ENCODE results near the gene DNAJC5G.

Gene DNAJC5G

DNA sequence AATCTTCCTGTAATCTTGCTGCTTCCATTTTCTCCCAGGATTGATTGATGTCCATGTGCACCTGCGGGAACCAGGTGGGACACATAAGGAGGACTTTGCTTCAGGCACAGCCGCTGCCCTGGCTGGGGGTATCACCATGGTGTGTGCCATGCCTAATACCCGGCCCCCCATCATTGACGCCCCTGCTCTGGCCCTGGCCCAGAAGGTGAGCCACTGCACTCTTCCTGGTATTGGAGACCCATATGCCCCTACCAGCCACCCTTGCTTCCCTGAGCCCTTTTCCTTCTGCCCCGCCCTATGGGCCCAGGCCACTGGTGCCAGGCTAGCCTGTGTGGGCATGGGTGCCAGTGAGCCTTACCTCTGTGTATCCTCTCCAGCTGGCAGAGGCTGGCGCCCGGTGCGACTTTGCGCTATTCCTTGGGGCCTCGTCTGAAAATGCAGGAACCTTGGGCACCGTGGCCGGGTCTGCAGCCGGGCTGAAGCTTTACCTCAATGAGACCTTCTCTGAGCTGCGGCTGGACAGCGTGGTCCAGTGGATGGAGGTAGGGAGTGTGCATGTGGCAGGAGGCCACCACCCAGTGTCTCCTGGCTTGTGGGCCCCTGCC is 37.8 kb upstream of the DNAJC5G start:
- no peak for TF ChIP-seq ZFX (IDR thresholded peaks at IDR 0.05)
- TF ChIP-seq, protein P1, sequence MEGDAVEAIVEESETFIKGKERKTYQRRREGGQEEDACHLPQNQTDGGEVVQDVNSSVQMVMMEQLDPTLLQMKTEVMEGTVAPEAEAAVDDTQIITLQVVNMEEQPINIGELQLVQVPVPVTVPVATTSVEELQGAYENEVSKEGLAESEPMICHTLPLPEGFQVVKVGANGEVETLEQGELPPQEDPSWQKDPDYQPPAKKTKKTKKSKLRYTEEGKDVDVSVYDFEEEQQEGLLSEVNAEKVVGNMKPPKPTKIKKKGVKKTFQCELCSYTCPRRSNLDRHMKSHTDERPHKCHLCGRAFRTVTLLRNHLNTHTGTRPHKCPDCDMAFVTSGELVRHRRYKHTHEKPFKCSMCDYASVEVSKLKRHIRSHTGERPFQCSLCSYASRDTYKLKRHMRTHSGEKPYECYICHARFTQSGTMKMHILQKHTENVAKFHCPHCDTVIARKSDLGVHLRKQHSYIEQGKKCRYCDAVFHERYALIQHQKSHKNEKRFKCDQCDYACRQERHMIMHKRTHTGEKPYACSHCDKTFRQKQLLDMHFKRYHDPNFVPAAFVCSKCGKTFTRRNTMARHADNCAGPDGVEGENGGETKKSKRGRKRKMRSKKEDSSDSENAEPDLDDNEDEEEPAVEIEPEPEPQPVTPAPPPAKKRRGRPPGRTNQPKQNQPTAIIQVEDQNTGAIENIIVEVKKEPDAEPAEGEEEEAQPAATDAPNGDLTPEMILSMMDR (conservative IDR thresholded peaks at IDR 0.05), result no peak
- H3K27ac ChIP-seq, result no peak overlapping the region

DNA sequence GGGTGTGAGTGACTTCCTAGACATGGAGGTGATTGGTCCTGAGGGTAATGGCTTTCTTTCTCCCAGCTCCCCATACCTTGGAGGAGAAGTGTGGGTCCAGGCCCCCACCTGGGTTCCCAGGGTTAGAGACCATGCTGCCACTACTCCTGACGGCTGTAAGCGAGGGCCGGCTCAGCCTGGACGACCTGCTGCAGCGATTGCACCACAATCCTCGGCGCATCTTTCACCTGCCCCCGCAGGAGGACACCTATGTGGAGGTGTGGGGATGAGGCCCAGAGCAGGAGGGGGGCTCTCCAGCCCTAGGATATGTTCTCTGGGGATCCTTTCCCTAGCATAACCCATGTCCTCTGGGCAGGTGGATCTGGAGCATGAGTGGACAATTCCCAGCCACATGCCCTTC is 36.3 kb upstream of the DNAJC5G start:
- TF ChIP-seq ZFX (IDR thresholded peaks at IDR 0.05), result no peak
- TF ChIP-seq, protein P1 (conservative IDR thresholded peaks at IDR 0.05), result no peak

GRCh38 chr2:27240406-27240805 is 34.8 kb upstream of the DNAJC5G start:
- no peak overlapping the region for H3K27ac ChIP-seq
- no peak for TF ChIP-seq ZFX (IDR thresholded peaks at IDR 0.05)
- TF ChIP-seq, protein P1 (conservative IDR thresholded peaks at IDR 0.05), result no peak

More for the DNA sequence above, 36.3 kb upstream of the DNAJC5G start:
- no peak overlapping the region for H3K27ac ChIP-seq

GRCh38 chr2:27241761-27242613 is 33.2 kb upstream of the DNAJC5G start:
- H3K27ac ChIP-seq, result no peak overlapping the region
- TF ChIP-seq, protein P1 (conservative IDR thresholded peaks at IDR 0.05), result no peak
- no peak for TF ChIP-seq ZFX (IDR thresholded peaks at IDR 0.05)

DNA sequence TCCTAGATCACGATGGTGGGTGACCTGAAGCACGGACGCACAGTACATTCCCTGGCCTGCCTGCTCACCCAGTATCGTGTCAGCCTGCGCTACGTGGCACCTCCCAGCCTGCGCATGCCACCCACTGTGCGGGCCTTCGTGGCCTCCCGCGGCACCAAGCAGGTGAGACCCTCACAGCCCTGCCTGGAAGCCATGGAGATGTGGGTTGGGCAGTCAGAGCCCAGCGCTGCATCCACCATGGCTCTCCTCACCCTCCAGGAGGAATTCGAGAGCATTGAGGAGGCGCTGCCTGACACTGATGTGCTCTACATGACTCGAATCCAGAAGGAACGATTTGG is 32.6 kb upstream of the DNAJC5G start:
- H3K27ac ChIP-seq, result no peak overlapping the region
- no peak for TF ChIP-seq ZFX (IDR thresholded peaks at IDR 0.05)
- TF ChIP-seq, protein P1 (conservative IDR thresholded peaks at IDR 0.05), result no peak

GRCh38 chr2:27243391-27244130 is 31.7 kb upstream of the DNAJC5G start:
- H3K27ac ChIP-seq, result no peak overlapping the region
- TF ChIP-seq, protein P1 (conservative IDR thresholded peaks at IDR 0.05), result no peak
- TF ChIP-seq ZFX (IDR thresholded peaks at IDR 0.05), result no peak

- no peak overlapping the region for H3K27ac ChIP-seq
- TF ChIP-seq, protein P1 (conservative IDR thresholded peaks at IDR 0.05), result no peak
- no peak for TF ChIP-seq ZFX (IDR thresholded peaks at IDR 0.05)
These were observed 30.1 kb upstream of the DNAJC5G start for GRCh38 chr2:27245116-27245515.
